HG03521 (cell line): ENCODE results near the gene AATK.
"Not testable (repeated sequence)": the region's sequence is repeated elsewhere in the genome, so short reads cannot be mapped to it uniquely, and the experiment has no call there.

Experiments used
- ATAC-seq: cut with Tn5 transposase; IDR thresholded peaks from one replicate; pipeline ENCODE4 v1.9.1; 2021; ENCODE audit warnings: mild to moderate bottlenecking, moderate library complexity; ENCODE audit not compliant: unreplicated experiment

Gene AATK

DNA sequence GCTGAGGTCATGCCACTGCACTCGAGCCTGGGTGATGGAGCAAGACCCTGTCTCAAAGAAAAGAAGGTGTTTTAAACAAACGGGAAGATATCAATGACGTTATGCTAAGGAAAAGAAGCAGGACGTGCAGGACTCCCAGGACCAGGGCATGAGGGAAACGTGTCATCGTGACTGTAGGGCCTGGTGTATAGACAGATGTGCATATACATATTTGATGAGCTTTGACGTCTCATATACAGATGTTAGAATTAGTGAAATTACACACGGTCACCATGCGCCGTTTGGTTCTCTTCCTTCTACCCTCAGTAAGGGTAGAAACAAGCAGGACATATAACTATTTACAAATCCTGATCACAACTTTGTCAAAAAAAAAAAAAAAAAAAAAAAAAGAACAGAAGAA, 18.3 kb downstream of the AATK start:
- ATAC-seq = no peak

DNA sequence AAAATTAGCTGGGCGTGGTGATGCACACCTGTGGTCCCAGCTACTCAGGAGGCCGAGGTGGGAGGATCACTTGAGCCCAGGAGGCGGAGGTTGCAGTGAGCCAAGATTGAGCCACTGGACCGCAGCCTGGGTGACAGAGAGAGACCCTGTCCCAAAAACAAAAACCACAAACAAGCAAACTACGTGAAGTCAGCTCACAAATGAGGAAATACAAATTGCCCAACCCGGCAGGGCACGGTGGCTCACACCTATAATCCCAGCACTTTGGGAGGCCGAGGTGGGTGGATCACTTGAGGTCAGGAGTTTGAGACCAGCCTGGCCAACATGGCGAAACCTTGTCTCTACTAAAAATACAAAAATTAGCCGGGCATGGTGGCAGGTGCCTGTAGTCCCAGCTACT, 19.8 kb downstream of the AATK start:
- not testable (repeated sequence) for ATAC-seq

DNA sequence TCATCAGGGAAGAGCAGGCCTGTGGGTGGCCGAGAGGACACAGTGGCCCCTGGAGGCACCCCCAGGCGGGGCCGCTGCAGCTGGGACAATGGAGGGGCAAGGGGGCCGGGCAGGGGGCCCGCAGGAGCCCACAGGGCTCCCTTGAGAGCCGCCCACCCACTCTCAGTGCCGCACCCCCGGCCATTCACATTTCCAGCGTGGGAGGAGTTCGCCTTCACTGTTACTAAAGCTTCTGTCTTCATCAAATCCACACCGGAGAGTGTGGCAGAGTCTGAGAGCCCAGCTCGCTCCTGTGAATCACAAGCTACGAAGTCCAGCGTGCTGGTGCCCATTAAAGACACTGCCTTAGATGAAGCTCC, 21.6 kb downstream of the AATK start:
- ATAC-seq = no peak

DNA sequence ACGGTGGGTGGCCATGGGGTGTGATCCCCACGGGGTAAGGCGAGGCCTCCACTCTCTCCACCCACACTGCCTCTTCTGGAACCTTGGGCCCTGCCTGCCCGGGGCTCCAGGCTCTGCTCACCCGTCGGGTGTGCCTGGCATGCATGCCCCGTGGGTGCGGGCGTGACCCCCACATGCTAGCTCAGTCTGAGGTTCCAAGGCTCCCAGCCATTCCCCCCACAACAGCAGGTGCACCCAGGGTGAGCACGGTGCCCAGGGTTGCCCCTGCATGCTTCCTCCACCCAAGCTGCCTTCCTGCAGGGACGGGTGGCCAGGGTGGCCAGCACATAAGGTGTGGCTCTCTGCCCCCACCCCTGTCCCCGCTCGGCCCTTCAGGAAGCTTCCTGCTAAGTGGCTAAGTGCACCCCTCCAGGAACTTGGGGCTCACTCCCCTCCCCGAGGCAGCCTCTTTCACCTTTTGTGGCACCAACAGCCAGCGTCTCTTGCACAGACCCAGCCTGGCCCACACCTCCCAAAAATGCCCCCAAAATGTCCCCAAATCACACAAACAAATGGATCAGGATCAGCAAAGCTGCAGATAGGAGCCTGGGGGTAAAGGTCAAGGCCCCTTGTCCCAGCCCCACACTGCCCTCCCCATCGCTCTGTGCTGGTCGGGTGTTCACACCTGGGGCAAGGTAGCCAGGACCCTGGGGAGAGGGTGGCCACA, 22.2 kb downstream of the AATK start:
- ATAC-seq = no peak

DNA sequence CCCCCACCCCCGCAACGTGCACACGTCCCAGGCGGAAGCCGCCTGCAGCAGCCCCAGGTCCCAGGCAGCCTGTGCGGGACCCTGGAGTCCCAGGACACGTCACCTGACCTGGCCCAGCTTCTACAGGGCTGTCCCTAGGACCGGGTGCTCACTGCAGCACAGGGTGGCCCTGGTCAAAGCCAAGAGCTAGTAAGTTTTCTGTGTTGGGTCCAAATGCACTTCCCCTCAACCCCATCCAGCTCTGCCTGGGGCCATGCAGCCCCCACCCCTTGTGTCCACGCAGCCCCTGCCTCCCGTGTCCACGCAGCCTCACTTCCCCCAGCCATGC, 22.9 kb downstream of the AATK start:
- ATAC-seq = no peak

DNA sequence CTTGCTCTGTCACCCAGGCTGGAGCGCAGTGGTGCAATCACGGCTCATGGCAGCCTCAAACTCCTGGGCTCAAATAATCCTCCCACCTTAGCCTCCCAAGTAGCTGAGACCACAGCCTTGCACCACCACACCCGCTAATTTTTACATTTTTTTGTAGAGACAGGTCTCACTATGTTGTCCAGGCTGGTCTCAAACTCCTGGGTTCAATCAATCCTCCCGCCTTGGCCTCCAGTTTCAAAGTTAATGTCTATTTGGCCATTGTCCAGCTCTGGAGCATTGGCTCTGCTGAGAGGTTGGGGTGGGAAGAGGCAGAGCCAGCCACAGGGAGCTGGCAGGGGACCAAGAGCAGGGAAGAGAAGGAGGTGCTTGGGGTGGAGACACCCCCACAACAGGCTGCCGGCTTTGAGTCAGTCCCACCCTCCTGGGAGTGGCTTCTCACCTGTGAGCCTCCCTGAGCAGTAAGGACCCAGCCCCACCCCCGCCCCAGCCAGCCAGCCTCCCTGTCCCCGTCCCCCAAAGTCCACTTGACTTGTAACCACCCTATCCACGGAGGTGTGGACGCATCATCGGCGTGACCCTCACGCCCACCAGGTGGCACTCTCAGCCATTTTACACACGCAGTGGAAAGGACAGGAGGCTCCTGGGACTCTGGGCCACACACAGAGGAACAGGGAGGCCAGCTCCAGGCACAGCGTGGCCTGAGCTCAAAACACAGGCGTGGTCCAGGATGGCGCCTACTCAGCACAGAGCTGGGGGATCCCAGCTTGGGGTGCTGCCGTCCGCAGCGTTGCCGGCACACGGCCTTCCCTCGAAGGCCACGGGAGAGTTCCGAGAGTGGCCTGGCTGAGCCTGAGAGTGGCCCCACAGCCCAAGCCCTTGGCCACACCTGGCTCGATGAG, 23.5 kb downstream of the AATK start:
- no peak for ATAC-seq

DNA sequence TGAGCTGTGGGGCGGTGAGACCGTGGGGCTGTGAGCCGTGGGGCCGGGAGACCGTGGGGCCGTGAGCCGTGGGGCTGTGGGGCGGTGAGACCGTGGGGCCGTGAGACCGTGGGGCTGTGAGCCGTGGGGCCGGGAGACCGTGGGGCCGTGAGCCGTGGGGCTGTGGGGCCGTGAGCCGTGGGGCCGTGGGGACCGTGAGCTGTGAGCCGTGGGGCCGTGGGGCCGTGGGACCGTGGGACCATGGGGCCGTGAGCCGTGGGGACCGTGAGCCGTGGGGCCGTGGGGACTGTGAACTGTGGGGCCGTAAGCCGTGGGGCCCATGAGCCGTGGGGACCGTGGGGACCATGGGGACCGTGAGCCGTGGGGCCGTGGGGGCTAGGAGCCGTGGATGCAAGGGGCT, 25.3 kb downstream of the AATK start:
- ATAC-seq = no peak

DNA sequence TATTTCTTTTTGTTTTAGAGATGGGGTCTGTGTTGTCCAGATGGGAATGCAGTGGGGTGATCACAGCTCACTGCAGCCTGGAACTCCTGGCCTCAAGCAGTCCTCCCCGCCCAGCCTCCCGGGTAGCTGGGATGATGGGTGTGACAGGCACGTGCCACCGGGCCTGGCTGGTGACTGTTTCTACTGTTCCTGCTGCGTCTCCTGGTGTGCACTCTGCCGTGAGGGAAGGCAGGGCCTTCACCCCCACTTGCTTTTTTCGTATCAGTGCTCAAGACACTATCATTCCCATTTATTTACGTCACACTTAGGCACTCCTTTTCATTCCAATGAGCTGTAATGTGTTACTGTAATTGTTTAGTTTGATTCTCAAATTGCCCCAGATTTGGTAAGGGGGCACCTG, 26.0 kb downstream of the AATK start:
- no peak for ATAC-seq

DNA sequence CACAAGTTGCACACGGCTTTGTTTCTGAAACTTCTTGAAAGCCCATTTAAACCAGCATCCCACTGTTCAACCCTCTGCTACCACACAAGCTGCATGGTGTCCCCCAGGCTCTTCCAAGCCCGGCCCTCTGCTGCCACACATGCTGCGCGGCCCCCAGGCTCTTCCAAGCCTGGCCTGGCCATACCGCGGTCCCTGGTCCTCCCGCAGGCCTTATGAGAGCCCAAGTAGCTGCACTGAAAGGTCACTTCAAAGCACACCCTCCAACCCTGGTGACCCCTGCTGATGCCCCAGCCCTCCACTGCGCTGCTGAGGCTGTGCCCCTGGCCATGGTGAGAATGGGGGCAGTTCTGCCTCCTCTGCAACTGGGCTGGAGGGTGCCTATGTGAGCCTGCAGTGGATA, 26.6 kb downstream of the AATK start:
- no peak for ATAC-seq

DNA sequence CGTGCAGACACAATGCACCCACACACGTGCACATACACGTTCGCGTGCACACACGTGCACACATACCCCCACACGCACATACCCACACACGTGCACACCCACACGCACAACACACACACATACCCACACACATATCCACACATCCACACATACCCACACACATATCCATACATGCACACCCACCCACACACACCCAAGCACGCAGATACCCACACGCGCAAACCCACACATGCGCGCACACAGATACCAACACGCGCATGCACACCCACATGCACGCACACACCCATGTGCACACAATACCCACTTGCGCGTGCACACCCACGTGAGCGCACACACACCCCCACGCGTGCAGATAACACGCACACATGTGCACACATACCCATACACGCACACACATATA, 27.5 kb downstream of the AATK start:
- no peak for ATAC-seq

DNA sequence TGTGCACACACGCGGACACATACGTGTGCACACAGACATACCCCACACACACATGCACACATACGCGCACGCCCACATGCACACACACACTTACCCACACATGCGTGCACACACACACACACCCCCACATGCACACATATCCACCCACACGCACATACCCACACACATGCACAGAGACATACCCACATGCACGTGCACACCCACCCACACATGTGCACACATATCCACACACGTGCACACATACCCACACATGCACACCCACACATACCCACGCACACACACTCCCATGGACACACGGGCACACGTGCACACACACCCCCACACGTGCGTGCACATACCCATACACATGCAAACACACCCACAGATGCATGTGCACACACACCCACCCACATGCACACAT, 27.9 kb downstream of the AATK start:
- ATAC-seq = no peak

DNA sequence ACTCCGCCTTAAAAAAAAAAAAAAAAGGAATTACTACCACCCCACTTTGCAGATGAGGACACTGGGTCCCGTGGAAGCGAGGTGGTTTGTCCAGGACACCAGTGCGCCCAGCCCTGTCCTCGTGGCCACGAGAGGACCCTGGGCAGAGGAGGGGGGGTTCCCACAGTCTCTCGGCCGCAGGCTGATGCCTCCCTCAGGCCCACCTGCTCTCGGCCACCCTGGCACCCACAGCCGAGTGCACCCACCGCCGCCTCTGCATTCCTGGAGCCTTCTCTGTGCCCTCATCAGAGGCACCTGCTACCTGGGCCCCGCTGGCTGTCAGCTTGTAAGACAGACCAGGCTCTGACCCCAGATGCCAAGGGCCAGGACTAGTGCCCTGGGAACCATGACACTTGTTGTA, 28.8 kb downstream of the AATK start:
- ATAC-seq = no peak

DNA sequence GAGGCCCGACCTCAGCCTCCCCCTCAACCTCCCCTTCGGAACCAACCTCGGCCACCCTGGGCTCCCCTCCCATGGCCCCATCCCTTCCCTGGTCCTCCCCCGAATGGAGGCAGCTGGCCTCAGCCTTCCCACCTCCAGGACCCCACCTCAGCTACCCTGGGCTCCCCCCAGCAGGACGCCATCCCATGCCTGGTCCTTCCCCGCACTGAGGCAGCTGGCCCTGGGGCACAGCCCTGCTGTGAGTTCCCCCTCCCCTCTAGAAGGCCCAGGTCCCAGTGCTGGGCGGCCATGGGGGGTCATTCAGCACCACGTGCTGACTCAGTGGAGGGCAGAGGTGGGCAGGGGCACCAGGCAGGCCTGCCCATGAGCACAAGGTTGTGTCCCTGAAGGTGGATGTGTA, 29.7 kb downstream of the AATK start:
- ATAC-seq = no peak

DNA sequence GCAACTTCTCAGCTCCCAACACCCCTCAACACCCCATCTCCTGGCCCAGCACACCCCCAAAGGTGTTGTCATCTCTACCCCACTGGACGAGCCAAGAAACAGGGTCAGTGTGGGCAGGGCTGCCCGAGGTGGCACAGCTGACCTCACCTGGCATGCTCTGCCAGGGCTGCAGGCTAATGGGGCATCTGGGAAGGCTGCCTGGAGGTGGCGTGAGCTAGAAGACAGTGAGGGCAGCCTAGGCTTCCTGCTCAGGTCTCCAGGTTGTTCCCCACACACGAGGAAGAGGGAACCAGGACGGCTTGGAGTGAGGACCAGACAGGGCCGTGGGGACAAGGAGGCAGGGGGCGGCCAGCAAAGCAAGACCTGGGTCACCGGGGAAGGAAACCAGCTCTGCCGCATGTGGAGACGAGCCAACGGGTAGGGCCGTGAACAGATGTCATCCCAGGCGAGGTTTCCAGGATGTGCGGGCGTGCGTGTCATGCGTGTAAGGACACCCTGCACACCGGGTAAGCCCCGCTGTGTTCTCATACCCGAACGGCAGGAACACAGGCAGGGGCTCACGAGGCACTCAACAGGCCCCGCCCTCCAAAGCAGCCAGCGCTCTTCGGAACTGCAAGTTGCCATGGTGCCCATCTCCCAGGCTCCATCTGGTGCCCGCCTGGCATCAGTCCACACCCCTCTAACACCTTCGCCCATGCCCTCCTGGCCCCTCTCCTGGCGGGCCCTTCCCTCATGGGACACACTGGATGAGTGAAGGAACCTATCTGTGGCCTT, 30.3 kb downstream of the AATK start:
- ATAC-seq = no peak

DNA sequence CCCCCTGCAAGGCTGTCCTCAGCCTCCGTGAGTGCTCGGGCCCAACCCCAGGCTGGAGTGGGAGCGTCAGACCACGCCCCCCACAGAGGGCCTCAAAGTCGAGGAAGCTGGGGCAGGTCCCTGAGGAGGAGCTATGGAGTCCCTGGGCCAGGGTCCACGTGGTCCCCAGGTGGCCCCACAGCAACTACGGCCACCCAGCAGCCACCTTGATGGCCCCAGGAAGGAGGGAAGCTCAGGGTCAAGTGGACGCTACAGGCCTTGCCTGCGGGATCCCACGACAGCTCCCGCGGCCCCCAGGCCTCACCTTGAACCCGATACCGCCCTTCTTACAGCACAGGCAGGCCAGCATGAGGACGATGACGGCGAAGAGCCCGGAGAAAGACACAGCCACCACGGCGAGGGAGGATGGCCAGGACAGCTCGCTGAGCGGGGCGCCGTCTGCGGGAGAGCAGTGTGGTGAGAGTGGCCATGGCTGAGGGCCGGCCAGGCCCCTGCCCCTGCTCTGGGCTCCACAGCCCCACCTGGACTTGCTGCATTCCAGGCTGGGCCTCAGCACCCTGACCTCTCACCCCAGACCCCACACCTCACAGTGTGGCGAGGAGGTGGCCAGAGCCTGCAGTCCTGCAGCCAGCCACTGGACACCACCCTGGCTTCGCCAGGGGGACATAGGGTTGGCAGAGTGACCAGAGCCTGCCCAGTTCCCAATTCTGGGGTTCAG, 31.8 kb downstream of the AATK start:
- no peak for ATAC-seq

DNA sequence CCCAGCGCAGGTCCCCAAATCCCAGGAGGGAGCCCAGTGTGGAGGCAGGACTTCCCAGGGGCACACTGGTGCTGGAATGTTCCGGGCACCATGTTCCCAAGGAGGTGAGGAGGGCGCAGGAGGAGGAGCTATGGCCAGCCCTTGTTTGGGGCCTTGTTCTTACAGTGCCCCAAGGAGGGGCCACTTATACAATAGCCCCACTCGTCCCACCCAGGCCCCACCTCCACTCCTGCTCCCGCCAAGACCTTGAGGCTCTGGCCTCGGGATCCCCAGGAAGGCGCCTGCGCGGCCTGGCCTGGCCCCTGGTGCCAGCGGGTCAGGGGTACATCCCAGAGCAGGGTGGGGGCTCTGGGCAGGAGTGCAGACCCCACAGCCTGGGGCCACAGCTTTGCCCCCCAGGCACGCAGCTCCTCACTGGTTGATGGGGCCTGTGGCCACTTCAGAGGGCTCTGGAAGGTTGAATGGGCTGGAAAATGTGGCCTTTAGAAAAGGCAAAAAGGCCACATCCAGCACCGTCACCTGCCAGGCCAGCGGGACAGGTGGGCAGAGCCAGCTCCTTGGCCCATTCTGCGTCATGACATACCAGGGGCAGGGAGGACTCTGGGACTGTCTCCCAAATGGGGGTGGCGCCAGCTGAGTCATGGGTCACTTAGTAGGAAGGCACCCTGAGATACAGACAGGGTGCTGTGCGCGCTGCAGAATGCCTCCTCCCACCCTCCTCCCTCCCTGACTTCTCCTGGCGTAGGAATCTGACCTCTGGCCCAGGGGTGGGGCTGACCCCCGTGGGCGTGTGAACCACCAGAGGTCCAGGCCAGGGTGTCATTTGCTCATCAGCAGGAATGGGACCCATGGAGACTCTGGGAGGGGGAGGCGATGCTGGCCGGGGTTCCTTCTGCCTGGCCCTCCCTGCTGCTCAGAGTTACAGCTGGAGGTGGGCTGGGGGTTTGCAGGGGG, 33.0 kb downstream of the AATK start:
- no peak for ATAC-seq

DNA sequence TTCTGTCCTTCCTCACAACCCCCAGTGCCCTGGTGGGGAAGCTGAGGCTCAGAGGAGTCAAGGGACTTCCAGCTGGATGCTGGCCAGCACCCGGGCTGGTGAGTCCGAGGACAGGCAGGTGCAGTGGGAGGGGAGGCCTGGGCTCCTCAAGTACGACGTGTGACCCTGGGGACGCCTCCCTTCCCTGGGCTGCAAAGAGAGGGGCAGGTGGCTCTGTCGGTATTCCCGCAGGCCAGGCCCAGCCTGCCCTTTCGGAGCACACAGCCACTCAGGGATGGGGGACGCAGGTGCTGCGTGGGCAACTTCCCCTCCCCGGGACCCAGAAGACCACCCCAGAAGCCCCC, 33.9 kb downstream of the AATK start:
- ATAC-seq = no peak

DNA sequence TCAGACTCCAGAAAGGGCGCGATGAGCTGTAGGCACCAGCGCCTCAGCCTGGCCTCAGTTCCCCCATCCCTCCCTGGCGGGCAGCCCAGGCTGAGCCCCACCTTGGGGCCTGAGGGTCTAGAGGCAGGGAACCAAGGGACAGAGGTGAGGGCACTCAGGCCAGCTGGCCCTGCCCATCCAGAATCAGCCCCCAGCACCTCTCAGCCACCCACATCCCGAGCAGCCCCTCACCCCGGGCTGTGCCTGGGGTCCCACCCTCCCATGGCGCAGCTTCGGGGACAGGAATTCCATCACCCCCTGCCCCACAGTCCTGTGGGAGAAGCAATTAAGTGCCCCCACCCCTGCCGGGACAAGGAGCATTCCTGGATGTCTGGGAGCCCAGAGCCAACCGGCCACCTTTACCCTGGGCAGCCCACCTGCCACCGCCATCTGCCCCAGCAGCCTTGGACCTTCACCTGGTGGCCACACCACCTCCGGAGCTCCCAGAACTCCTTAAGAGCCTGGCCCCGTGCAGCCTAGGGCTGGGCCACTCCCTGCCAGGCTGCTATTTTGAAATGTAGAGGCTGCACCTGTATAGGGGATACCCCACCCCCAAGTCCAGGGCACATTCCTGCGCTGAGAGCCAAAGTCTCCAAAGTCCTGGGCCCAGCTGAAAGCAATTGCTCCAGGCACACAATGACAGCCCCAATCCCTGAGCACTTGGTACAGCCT, 34.4 kb downstream of the AATK start:
- no peak for ATAC-seq
